ENCODE data around the gene ASAH2. TPM values are rescaled to one million over a fixed set of nuclear protein-coding genes. Genes with fewer than 3 reads are reported as not detected.

The ASAH2 gene
- total RNA-seq, 1 experiment from 2014 or later: 0.59 TPM

Other genes with a start within 250 kb of the ASAH2 start
- 16.9 and 19.4 TPM in 2 replicates for gene WASHC2A, start 183.6 kb downstream of the ASAH2 start, total RNA-seq (2014; rRNA removed; shearing (Covaris generic))

Measured in H7 (cell line).